OCI-LY7 (cell line): ENCODE data around the gene LRPPRC. TPM values are rescaled to one million over a fixed set of nuclear protein-coding genes. Genes with fewer than 3 reads are reported as not detected.

Experiments
- BruUV-seq: library from RNA; stranded (reverse); fragments of 400-500 nt; replicated peaks from 2 replicates; lab custom pipeline; 2021; lab: Mats Ljungman, UMichigan
- CTCF ChIA-PET: fragments of 300-600 bp; sonication (Branson Sonifier 250); formaldehyde crosslinking; loops from one replicate; lab custom pipeline; 2022; ENCODE audit warnings: antibody characterized with exemption; ENCODE audit not compliant: unreplicated experiment; lab: Charles Lee
- POLR2A ChIA-PET: fragments of 300-600 bp; sonication (Branson Sonifier 250); formaldehyde crosslinking; loops from one replicate; lab custom pipeline; 2022; ENCODE audit warnings: antibody characterized with exemption; lab: Charles Lee
- DNase-seq: peaks from one replicate; pipeline ENCODE4 v3.0.0-alpha.2; 2015; ENCODE audit warnings: low spot score
- H2AFZ ChIP-seq: fragments of 200-600 bp; sonication (generic), shearing (Covaris generic); 2 replicates; pipeline ENCODE4 v1.6.1; 2014; ENCODE audit warnings: mild to moderate bottlenecking, antibody characterized with exemption, low read length, moderate library complexity
- H3K27ac ChIP-seq: fragments of 200-600 bp; sonication (generic); 2 replicates; pipeline ENCODE4 v1.5.1; 2014; ENCODE audit warnings: mixed run types, low read depth, mild to moderate bottlenecking, moderate library complexity, low read length, inconsistent platforms; ENCODE audit not compliant: poor library complexity, severe bottlenecking
- H3K36me3 ChIP-seq: fragments of 200-600 bp; sonication (generic); 2 replicates; pipeline ENCODE4 v1.6.1; 2014; ENCODE audit warnings: mild to moderate bottlenecking, antibody characterized with exemption, low read length, moderate library complexity, mixed read lengths; ENCODE audit not compliant: insufficient read depth
- H3K4me1 ChIP-seq: fragments of 200-600 bp; sonication (generic); 2 replicates; pipeline ENCODE4 v1.5.1; 2014; ENCODE audit warnings: mild to moderate bottlenecking, low read length; ENCODE audit not compliant: insufficient read depth, poor library complexity, severe bottlenecking
- H3K4me2 ChIP-seq: fragments of 200-600 bp; sonication (generic); 2 replicates; pipeline ENCODE4 v1.6.1; 2014; ENCODE audit warnings: mild to moderate bottlenecking, low read length
- H3K4me3 ChIP-seq: fragments of 200-600 bp; sonication (generic); 2 replicates; pipeline ENCODE4 v1.5.1; 2014; ENCODE audit warnings: mild to moderate bottlenecking, low read depth, low read length; ENCODE audit not compliant: poor library complexity, severe bottlenecking
- H3K79me2 ChIP-seq: fragments of 200-600 bp; sonication (generic); 2 replicates; pipeline ENCODE4 v1.6.1; 2016; ENCODE audit warnings: low read depth, mild to moderate bottlenecking, low read length, moderate library complexity, mixed read lengths; ENCODE audit not compliant: insufficient read depth
- H3K9me2 ChIP-seq: fragments of 200-600 bp; sonication (generic); 2 replicates; pipeline ENCODE4 v1.6.1; 2016; ENCODE audit warnings: mild to moderate bottlenecking, low read length, mixed read lengths; ENCODE audit not compliant: insufficient read depth
- H3K9me3 ChIP-seq: fragments of 200-600 bp; sonication (generic); 2 replicates; pipeline ENCODE4 v1.6.1; 2014; ENCODE audit warnings: mild to moderate bottlenecking, mixed run types, low read length, mixed read lengths
- H4K20me1 ChIP-seq: fragments of 200-600 bp; sonication (generic); 2 replicates; pipeline ENCODE4 v1.6.1; 2014; ENCODE audit warnings: mild to moderate bottlenecking, antibody characterized with exemption, low read length, moderate library complexity, mixed read lengths; ENCODE audit not compliant: insufficient read depth
- CTCF ChIP-seq: fragments of 200-600 bp; sonication (generic); conservative IDR thresholded peaks from 2 replicates; pipeline ENCODE4 v1.5.1; 2014; ENCODE audit warnings: mild to moderate bottlenecking, antibody characterized with exemption, low read length, moderate library complexity, mixed read lengths
- EZH2phosphoT487 ChIP-seq: fragments of 200-600 bp; sonication (generic); IDR thresholded peaks from 2 replicates; pipeline ENCODE4 v1.6.1; 2018; ENCODE audit warnings: low read depth, borderline replicate concordance, mild to moderate bottlenecking, mixed run types, antibody characterized with exemption, low read length, moderate library complexity, mixed read lengths
- intact Hi-C: fragments of 100-400 bp; cut with micrococcal nuclease; formaldehyde crosslinking; loops from one replicate; pipeline ENCODE4 v1.10.0; 2022; ENCODE audit not compliant: unreplicated experiment
- total RNA-seq, 2 experiments: library from RNA; depleted of rRNA in 1 of 2; stranded (reverse); fragments of >200 nt in 1 of 2; shearing (Covaris generic) in 1 of 2; gene quantifications; 2 replicates each; pipeline ENCODE4 v1.2.3, GENCODE V29; 2014 to 2022

LRPPRC gene
- total RNA-seq, 2 experiments from 2014 or later: 64.4 to 136 TPM

DNA sequence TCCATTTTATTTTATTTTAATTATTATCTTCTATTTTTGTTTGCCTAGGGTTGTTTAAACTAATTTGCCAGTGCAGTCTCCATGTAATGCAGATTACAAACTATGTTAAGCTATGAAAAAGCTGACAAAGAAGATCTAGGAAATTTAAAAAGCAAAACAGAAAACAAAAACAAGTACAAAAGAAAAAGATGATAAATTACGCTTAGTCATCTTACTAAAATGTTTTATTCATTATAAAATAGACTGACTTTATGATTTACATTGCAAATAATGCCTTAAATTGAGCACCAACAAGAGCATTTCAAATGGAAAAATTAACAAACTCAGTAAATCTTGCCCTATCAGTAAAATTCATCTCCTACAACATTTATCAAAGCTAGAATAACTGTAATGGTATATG, 52.9 kb downstream of the LRPPRC start:
- Histone ChIP-seq H3K36me3 (peaks cover 96% of the 10 kb centered on the region), H3K79me2 (0 out of 2 replicates have a peak, but pooled peaks cover 2% of the 10 kb centered on the region)
- POLR2A ChIA-PET: no interaction called here

DNA sequence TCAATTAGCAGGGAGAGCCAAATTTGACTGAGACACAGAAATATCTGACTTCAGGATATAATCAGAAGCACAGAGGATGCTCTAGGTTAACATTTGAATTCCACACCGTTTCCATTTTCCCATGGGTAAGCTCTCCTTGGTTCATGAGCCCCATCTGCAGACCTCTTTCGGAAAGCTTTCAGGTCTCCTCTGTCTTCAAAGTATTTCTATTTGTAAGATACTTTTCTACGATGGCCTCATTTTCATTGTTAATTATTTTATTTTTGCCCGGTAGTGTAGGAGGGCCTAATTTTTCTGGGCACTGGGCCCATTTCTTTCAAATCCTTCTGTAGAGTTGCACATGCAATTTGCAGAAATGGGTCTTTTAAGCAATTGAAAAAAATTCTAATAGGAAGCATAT, 53.8 kb downstream of the LRPPRC start:
- CTCF ChIA-PET: no interaction called here
- Histone ChIP-seq H3K9me2 (no peaks in the 10 kb centered on the region), H3K4me1 (no peaks in the 10 kb centered on the region), H2AFZ (no peak overlapping the region), H4K20me1 (peaks cover 5% of the 10 kb centered on the region; the same call in 1 of the 2 replicates), H3K27ac (no peak overlapping the region), H3K36me3 (peaks cover 96% of the 10 kb centered on the region), H3K4me3 (no peak overlapping the region), H3K4me2 (no peak overlapping the region), H3K9me3 (no peaks in the 10 kb centered on the region), H3K79me2 (0 out of 2 replicates have a peak, but pooled peaks cover 4% of the 10 kb centered on the region)
- no peak for TF ChIP-seq CTCF
- no peak for TF ChIP-seq EZH2phosphoT487
- intact Hi-C loops: no loop called here
- POLR2A ChIA-PET: interaction anchor here (0.9 to 1.0 kb wide), 2 partner anchors 19 to 60 kb away, joined by 3 to 4 read pairs; no protein-coding TSS in a partner anchor
- DNase-seq: no peak
- no TSS peak for BruUV-seq

More for the DNA sequence above, 52.9 kb downstream of the LRPPRC start:
- intact Hi-C loops: no loop called here
- Histone ChIP-seq H2AFZ (no peak overlapping the region), H3K9me3 (no peaks in the 10 kb centered on the region), H3K4me1 (no peaks in the 10 kb centered on the region), H3K27ac (no peak overlapping the region), H3K9me2 (no peaks in the 10 kb centered on the region), H3K4me2 (no peak overlapping the region), H4K20me1 (peaks cover 5% of the 10 kb centered on the region; the same call in 1 of the 2 replicates), H3K4me3 (no peak overlapping the region)
- no peak for DNase-seq
- TF ChIP-seq CTCF (no peak), EZH2phosphoT487 (no peak)
- BruUV-seq: no TSS peak
- CTCF ChIA-PET: no interaction called here

- ChIA-PET CTCF (no interaction called here), POLR2A (interaction anchor here (0.7 to 1.0 kb wide), 5 partner anchors 9 to 254 kb away, joined by 3 to 8 read pairs (median 4); no protein-coding TSS in a partner anchor)
- H3K9me2 ChIP-seq: no peaks in the 10 kb centered on the region
- intact Hi-C loops: no loop called here
- DNase-seq: no peak
- no peak overlapping the region for H2AFZ ChIP-seq
- H3K4me1 ChIP-seq: no peaks in the 10 kb centered on the region
- H3K36me3 ChIP-seq: peaks cover 96% of the 10 kb centered on the region
- no peaks in the 10 kb centered on the region for H3K9me3 ChIP-seq
- H4K20me1 ChIP-seq: peaks cover 5% of the 10 kb centered on the region; the same call in 1 of the 2 replicates
- no TSS peak for BruUV-seq
- H3K4me2 ChIP-seq: no peak overlapping the region
- no peak overlapping the region for H3K4me3 ChIP-seq
- TF ChIP-seq CTCF (no peak), EZH2phosphoT487 (no peak)
- H3K27ac ChIP-seq: no peak overlapping the region
- 0 out of 2 replicates have a peak, but pooled peaks cover 4% of the 10 kb centered on the region for H3K79me2 ChIP-seq
Measured at GRCh38 chr2:43941359-43941758, 54.4 kb downstream of the LRPPRC start.
